GM12873 (cell line): ENCODE results near the gene EML1.

Source experiments
- CTCF ChIP-seq: IDR thresholded peaks from 2 replicates; pipeline ENCODE4 v1.5.1; 2012; ENCODE audit warnings: low read depth, mild to moderate bottlenecking, moderate library complexity, low read length, control low read depth; ENCODE audit not compliant: insufficient read depth; ENCODE audit errors: missing control alignments

Gene EML1

DNA sequence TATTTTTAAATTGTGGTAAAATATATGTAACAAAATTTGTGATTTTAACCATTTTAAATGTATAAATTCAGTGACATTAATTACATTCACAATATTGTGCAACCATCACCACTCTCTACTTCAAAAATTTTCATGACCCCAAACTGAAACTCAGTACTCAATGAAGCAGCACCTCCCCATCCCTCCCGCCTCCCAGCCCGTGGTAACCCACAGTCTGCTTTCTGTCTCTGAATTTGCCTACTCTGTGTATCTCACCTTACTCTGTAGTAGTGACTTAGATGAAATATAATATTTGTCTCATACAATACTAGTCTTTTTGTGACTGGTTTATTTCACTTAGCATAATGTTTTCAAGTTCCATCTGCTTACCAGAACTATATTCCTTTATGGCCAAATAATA lies 36.2 kb downstream of the EML1 start:
- no peak for TF ChIP-seq CTCF

DNA sequence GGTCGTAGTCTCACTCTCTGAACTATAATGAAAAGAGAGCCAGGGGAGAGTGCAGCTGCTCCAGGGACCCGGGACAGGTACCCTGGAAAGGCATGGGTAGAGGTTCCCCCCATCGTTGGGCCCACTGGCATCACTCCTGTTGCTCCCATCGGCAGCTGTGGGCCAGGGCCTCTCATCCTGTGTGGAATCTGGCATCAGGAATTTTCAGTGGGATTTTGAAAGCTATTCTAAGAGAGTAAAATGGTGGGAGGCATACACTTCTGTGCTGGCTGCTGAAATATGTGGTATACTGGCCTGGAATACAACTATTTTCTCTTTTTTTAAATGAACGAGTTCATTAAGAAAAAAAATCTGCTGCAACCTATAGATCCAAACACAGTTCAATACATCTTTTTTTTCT lies 38.1 kb downstream of the EML1 start:
- no peak for TF ChIP-seq CTCF

GRCh38 chr14:99831903-99832685 lies 38.9 kb downstream of the EML1 start:
- no peak for TF ChIP-seq CTCF

DNA sequence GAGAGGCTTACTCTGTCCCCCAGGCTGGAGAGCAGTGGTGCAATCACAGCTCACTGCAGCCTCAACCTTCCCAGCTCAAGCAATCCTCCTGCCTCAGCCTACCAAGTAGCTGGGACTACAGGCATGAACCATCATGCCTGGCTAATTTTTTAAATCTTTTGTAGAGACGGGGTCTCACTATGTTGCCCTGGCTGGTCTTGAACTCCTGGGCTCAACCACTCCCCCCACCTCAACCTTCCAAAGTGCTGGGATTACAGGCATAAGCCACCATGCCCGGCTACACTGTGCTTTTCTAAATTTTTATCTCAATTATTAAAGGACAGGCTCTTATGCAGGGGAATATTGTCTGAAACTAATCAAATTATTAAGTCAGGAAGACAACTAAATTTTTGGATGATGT lies 44.6 kb downstream of the EML1 start:
- no peak for TF ChIP-seq CTCF

GRCh38 chr14:99838639-99839134 lies 45.5 kb downstream of the EML1 start:
- no peak for TF ChIP-seq CTCF

- no peak for TF ChIP-seq CTCF
These were observed 46.5 kb downstream of the EML1 start for GRCh38 chr14:99839696-99840095.

DNA sequence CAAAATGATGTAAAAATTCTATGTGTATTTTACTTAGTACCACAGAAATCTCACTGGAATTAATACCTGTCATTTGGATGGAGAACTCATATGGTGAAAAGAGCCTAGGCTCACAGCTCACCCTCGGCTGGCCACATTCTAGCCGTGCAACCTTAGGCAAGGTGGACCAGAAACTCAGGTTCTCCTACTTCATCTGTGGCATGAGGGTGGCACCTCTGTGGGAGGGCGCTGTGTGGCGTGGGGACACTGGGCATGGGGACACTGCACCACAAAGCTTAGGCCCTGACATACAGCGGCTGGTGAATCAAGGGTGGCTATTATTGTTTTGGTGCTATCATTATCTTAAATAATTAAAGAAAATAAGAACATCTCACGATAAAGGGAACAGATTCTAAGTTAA lies 47.1 kb downstream of the EML1 start:
- TF ChIP-seq CTCF, result no peak
